H9 (cell line): ENCODE data around the gene SLC4A5. TPM values are rescaled to one million over a fixed set of nuclear protein-coding genes. Genes with fewer than 3 reads are reported as not detected.

Experiments used
- DNase-seq: peaks from one replicate; pipeline ENCODE4 v3.0.0-alpha.2; 2017
- H2AFZ ChIP-seq: one replicate; pipeline ENCODE4 v1.6.1; 2013; ENCODE audit warnings: mild to moderate bottlenecking, low read length, control low read depth, moderate library complexity
- H2AK5ac ChIP-seq: 2 replicates; pipeline ENCODE4 v1.6.1; 2013; ENCODE audit warnings: low read length, control low read depth, mixed read lengths; ENCODE audit not compliant: insufficient read length
- H2BK120ac ChIP-seq: one replicate; pipeline ENCODE4 v1.6.1; 2013; ENCODE audit warnings: low read depth, mild to moderate bottlenecking, low read length, control low read depth, inconsistent platforms; ENCODE audit not compliant: poor library complexity, severe bottlenecking
- H2BK12ac ChIP-seq: 2 replicates; pipeline ENCODE4 v1.6.1; 2013; ENCODE audit warnings: low read length, control low read depth, mixed read lengths, low read depth; ENCODE audit not compliant: insufficient read length
- H2BK15ac ChIP-seq: 2 replicates; pipeline ENCODE4 v1.6.1; 2013; ENCODE audit warnings: low read depth, low read length, control low read depth
- H2BK20ac ChIP-seq: one replicate; pipeline ENCODE4 v1.6.1; 2013; ENCODE audit warnings: low read depth, mild to moderate bottlenecking, low read length, control low read depth, inconsistent platforms; ENCODE audit not compliant: poor library complexity, severe bottlenecking
- H2BK5ac ChIP-seq: 2 replicates; pipeline ENCODE4 v1.6.1; 2013; ENCODE audit warnings: low read length, control low read depth, mixed read lengths; ENCODE audit not compliant: insufficient read length
- H3K14ac ChIP-seq: 2 replicates; pipeline ENCODE4 v1.6.1; 2013; ENCODE audit warnings: low read length, control low read depth; ENCODE audit not compliant: insufficient read depth
- H3K18ac ChIP-seq: 2 replicates; pipeline ENCODE4 v1.6.1; 2013; ENCODE audit warnings: low read depth, mild to moderate bottlenecking, mixed read lengths, low read length, control low read depth; ENCODE audit not compliant: insufficient read length
- H3K23ac ChIP-seq: 2 replicates; pipeline ENCODE4 v1.6.1; 2013; ENCODE audit warnings: low read length, control low read depth, mixed read lengths, low read depth; ENCODE audit not compliant: insufficient read length
- H3K23me2 ChIP-seq: 2 replicates; pipeline ENCODE4 v1.6.1; 2013; ENCODE audit warnings: low read depth, mild to moderate bottlenecking, mixed read lengths, low read length, control low read depth; ENCODE audit not compliant: insufficient read length, poor library complexity, severe bottlenecking
- H3K27ac ChIP-seq: 2 replicates; pipeline ENCODE4 v1.5.1; 2013; ENCODE audit warnings: low read length, control low read depth, mixed read lengths, low read depth; ENCODE audit not compliant: insufficient read length
- H3K27me3 ChIP-seq: 2 replicates; pipeline ENCODE4 v1.6.1; 2013; ENCODE audit warnings: low read length, control low read depth, inconsistent platforms; ENCODE audit not compliant: insufficient read depth
- H3K4ac ChIP-seq: 2 replicates; pipeline ENCODE4 v1.6.1; 2013; ENCODE audit warnings: low read depth, mild to moderate bottlenecking, control low read depth, inconsistent platforms, low read length, moderate library complexity
- H3K4me1 ChIP-seq: 2 replicates; pipeline ENCODE4 v1.6.1; 2013; ENCODE audit warnings: low read length, control low read depth, inconsistent platforms; ENCODE audit not compliant: insufficient read depth
- H3K4me2 ChIP-seq: 2 replicates; pipeline ENCODE4 v1.6.1; 2013; ENCODE audit warnings: low read length, control low read depth, mixed read lengths; ENCODE audit not compliant: insufficient read length, insufficient read depth
- H3K56ac ChIP-seq: 2 replicates; pipeline ENCODE4 v1.6.1; 2013; ENCODE audit warnings: low read depth, mild to moderate bottlenecking, mixed read lengths, low read length, control low read depth; ENCODE audit not compliant: insufficient read length
- H3K79me1 ChIP-seq: 2 replicates; pipeline ENCODE4 v1.6.1; 2013; ENCODE audit warnings: low read depth, mild to moderate bottlenecking, moderate library complexity, low read length, control low read depth, inconsistent platforms; ENCODE audit not compliant: insufficient read depth, poor library complexity, severe bottlenecking
- H3K79me2 ChIP-seq: 2 replicates; pipeline ENCODE4 v1.6.1; 2013; ENCODE audit warnings: low read length, control low read depth, inconsistent platforms; ENCODE audit not compliant: insufficient read depth
- H3K9ac ChIP-seq: 2 replicates; pipeline ENCODE4 v1.6.1; 2013; ENCODE audit warnings: low read length, control low read depth, mixed read lengths; ENCODE audit not compliant: insufficient read length; ENCODE audit errors: extremely low read depth
- H3K9me3 ChIP-seq: one replicate; pipeline ENCODE4 v1.6.1; 2013; ENCODE audit warnings: low read depth, low read length, inconsistent platforms; ENCODE audit not compliant: control insufficient read depth
- H3T11ph ChIP-seq: one replicate; pipeline ENCODE4 v1.6.1; 2013; ENCODE audit warnings: mild to moderate bottlenecking, low read length, control low read depth, inconsistent platforms
- H4K20me1 ChIP-seq: one replicate; pipeline ENCODE4 v1.6.1; 2013; ENCODE audit not compliant: control insufficient read depth, insufficient read length, insufficient read depth
- H4K5ac ChIP-seq: 2 replicates; pipeline ENCODE4 v1.6.1; 2013; ENCODE audit warnings: low read depth, mild to moderate bottlenecking, mixed read lengths, low read length, control low read depth; ENCODE audit not compliant: insufficient read length
- H4K8ac ChIP-seq: replicated peaks from 2 replicates; pipeline ENCODE4 v1.6.1; 2013; ENCODE audit warnings: low read length, control low read depth, mixed read lengths, low read depth; ENCODE audit not compliant: insufficient read length
- H4K91ac ChIP-seq: 2 replicates; pipeline ENCODE4 v1.6.1; 2013; ENCODE audit warnings: low read depth, mild to moderate bottlenecking, moderate library complexity, mixed read lengths, low read length, control low read depth; ENCODE audit not compliant: insufficient read length
- H3K27ac Mint-ChIP-seq, 3 experiments: 2 replicates in 2 of 3; 3 replicates in 1 of 3; pipeline ENCODE4 v1.8.0; 2020 to 2021; ENCODE audit warnings: mixed read lengths in 3 of 3, mild to moderate bottlenecking in 1 of 3, moderate library complexity in 1 of 3
- H3K27me3 Mint-ChIP-seq: 2 replicates; pipeline ENCODE4 v1.8.0; 2021; ENCODE audit warnings: low read depth, mild to moderate bottlenecking, moderate library complexity, mixed read lengths
- H3K36me3 Mint-ChIP-seq, 3 experiments: 2 replicates in 2 of 3; 3 replicates in 1 of 3; pipeline ENCODE4 v1.8.0; 2020 to 2021; ENCODE audit warnings: low read depth in 3 of 3, mixed read lengths in 3 of 3; ENCODE audit not compliant: insufficient read depth in 1 of 3
- H3K4me1 Mint-ChIP-seq, 2 experiments: 2 replicates each; pipeline ENCODE4 v1.8.0; 2020; ENCODE audit warnings: mixed read lengths in 2 of 2
- H3K4me3 Mint-ChIP-seq, 2 experiments: 2 replicates in 1 of 2; 3 replicates in 1 of 2; pipeline ENCODE4 v1.8.0; 2020 to 2021; ENCODE audit warnings: mild to moderate bottlenecking in 2 of 2, mixed read lengths in 2 of 2, moderate library complexity in 1 of 2
- H3K9me3 Mint-ChIP-seq, 2 experiments: 2 replicates in 1 of 2; 3 replicates in 1 of 2; pipeline ENCODE4 v1.8.0; 2020; ENCODE audit warnings: mild to moderate bottlenecking in 2 of 2, mixed read lengths in 2 of 2, moderate library complexity in 1 of 2
- CTCF ChIP-seq: fragments of 200-600 bp; sonication (generic); conservative IDR thresholded peaks from 3 replicates; pipeline ENCODE4 v1.8.0; 2021; ENCODE audit warnings: antibody characterized with exemption, mild to moderate bottlenecking
- WGBS: extraction: QIAGEN DNeasy Blood & Tissue Kit; methylation state at CpG from one replicate; pipeline ENCODE4 v1.1.7; 2013; ENCODE audit warnings: missing lambda C conversion rate, low lambda C conversion rate, mixed read lengths; ENCODE audit not compliant: insufficient read length; ENCODE audit errors: extremely low coverage; 5-methylcytosine and 5-hydroxymethylcytosine counted together
- total RNA-seq: library from RNA; stranded (reverse); gene quantifications from 2 replicates; pipeline ENCODE4 v1.2.1, GENCODE V29; 2021

Gene SLC4A5
- total RNA-seq, 1 experiment from 2014 or later, result 0.50 TPM

DNA sequence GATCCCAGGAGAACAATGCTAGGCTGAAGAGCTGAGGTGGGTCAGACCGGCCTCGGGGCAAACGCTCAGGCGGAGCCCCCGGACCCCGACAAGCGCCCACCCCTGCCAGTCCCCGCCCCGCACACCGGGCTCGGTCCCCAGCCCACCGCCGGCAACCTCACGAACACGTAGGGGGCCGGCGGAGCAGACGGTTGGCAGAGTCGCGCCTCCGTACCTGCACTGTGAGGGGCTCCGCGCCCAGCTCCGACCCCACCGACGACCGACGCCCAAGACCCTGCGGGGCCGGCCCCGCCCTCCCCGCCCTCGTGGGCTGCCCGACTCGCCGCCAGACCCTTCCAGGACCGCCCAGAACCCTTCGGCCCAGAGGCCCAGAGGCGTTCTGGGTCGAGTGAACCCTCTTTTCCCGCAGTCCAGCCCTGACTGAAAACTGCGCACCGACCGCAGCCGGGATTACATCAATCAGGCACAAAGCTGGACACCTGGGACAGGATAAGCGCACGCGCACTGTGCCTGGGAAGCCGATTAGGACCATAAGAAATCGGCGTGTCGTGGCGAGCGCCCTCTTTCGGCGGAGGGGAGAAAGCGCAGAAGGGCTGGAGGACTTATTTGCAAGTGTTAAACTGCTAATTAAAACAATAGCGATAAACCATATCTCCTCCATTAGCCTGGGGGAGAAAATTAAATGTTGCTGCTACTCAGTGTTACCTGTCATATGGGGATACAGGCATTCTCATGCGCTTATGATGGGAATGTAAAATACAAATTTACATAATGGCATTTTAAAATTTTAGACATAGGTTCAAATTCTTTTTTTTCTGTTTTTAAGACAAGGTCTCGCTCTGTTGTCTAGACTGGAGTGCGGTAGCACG is 48.6 kb upstream of the SLC4A5 start:
- Histone ChIP-seq H3K18ac (peak overlapping the region; percentile 92), H3K9ac (peak overlapping the region; percentile 87), H4K20me1 (no peaks in the 10 kb centered on the region), H3K4ac (no peak overlapping the region), H3K9me3 (no peaks in the 10 kb centered on the region), H3K27me3 (no peaks in the 10 kb centered on the region), H3K56ac (no peak overlapping the region), H3K4me2 (peak overlapping the region; percentile 96), H2BK15ac (no peak overlapping the region), H4K91ac (no peak overlapping the region), H2BK20ac (no peak overlapping the region), H3K27ac (no peak overlapping the region), H4K8ac (no peak overlapping the region), H3K23me2 (peaks cover 7% of the 10 kb centered on the region), H3K79me1 (no peaks in the 10 kb centered on the region), H3K23ac (no peak overlapping the region), H2AFZ (peak overlapping the region; percentile 93), H2BK12ac (no peak overlapping the region), H3K4me1 (peaks cover 4% of the 10 kb centered on the region; the same call in 1 of the 2 replicates), H2AK5ac (no peak overlapping the region), H2BK5ac (peak overlapping the region; percentile 46), H3T11ph (no peak overlapping the region), H3K79me2 (peaks cover 18% of the 10 kb centered on the region; the same call in 1 of the 2 replicates), H3K14ac (peak overlapping the region; percentile 94), H4K5ac (peak overlapping the region; percentile 57), H2BK120ac (no peak overlapping the region)
- Mint-ChIP-seq H3K4me1 (peaks cover 0 to 6% of the 10 kb centered on the region in 2 experiments; a peak in 3 of 4 replicates), H3K27me3 (peaks cover 1% of the 10 kb centered on the region), H3K4me3 (peak overlapping the region; percentile 84 to 90), H3K27ac (peak overlapping the region; percentile 99 to 100 (median 100)), H3K36me3 (no peaks in the 10 kb centered on the region), H3K9me3 (no peaks in the 10 kb centered on the region)
- DNase-seq, result peak; percentile 94
- no CpG with 5 or more reads among the region's 62 CpGs for WGBS
- TF ChIP-seq CTCF, result peak; percentile 97
